Measurements from ENCODE around the gene INO80.

The INO80 gene

DNA sequence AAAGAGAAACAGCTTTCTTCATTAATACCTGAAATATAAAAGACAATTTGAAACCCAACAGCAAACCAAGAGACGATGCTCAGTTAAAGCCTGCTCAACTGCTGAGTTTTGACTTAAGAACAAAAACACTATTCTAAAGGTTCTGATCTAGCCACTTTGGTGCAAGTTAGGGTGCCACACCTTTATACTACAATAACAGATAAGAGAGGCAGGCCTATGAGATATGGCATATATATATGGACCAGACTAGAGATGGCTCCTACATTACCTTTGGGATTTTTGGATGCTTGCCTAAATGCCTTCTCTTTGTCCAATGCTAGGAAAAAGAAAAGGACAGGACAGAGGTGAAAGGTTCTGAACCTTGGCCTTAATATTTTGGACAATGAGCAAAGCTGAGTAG is 68.6 kb downstream of the INO80 start:
- H3K27me3 ChIP-seq (ENCODE audit: insufficient read depth, low read length), result no peaks in the 10 kb centered on the region
- H3K4me3 ChIP-seq (ENCODE audit: low read depth, low read length), result no peak overlapping the region
- H3K79me2 ChIP-seq (ENCODE audit: control insufficient read depth, insufficient read depth, low read length, unreplicated experiment), result no peaks in the 10 kb centered on the region
- peaks cover 29% of the 10 kb centered on the region for H3K36me3 ChIP-seq (ENCODE audit: insufficient read depth, low read length)
- H3K4me1 ChIP-seq (ENCODE audit: control insufficient read depth, insufficient read depth, low read length, unreplicated experiment), result peaks cover 11% of the 10 kb centered on the region
- H2AFZ ChIP-seq (ENCODE audit: low read length, unreplicated experiment), result no peak overlapping the region
- no peak overlapping the region for H3K27ac ChIP-seq (ENCODE audit: low read depth, low read length)

DNA sequence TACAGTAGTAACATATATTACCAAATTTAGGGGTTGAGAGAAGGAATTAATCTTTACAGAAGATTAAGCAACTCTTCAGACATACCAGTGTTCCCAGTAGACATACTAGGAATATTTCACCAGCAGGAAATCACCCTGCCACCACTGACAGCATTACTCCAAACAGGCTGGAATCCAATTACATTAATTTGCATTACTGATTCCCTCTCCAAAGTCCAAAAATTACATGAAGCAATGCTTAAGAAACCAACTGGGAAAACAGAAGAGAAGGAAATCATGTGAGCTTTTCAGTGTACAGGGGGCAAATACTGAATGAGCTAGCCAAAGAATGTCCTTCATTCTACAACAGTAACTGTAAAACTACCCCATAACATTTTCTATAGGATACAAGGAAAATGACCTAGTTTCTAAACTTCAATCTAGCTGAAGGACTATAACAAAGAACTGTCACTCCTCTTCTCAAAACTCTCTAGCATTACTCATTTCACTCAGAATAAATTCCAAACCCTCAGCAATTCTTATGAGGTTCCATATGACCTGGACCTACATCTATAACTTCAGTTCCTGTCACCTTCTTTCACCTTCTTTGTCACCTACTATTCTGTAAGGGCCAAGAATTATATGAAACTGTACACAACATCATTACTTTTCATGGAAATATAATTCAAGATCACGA is 72.7 kb downstream of the INO80 start:
- Histone ChIP-seq H3K27me3 (ENCODE audit: insufficient read depth, low read length) (no peaks in the 10 kb centered on the region), H3K36me3 (ENCODE audit: insufficient read depth, low read length) (peaks cover 13% of the 10 kb centered on the region; the same call in 1 of the 2 replicates), H2AFZ (ENCODE audit: low read length, unreplicated experiment) (no peak overlapping the region)

GRCh38 chr15:41042851-41043250 is 73.2 kb downstream of the INO80 start:
- Histone ChIP-seq H3K27ac (ENCODE audit: low read depth, low read length) (peak overlapping the region; percentile 45; the same call in 1 of the 2 replicates), H3K4me3 (ENCODE audit: low read depth, low read length) (no peak overlapping the region), H3K36me3 (ENCODE audit: insufficient read depth, low read length) (peaks cover 8% of the 10 kb centered on the region; the same call in 1 of the 2 replicates), H2AFZ (ENCODE audit: low read length, unreplicated experiment) (no peak overlapping the region), H3K79me2 (ENCODE audit: control insufficient read depth, insufficient read depth, low read length, unreplicated experiment) (no peaks in the 10 kb centered on the region), H3K4me1 (ENCODE audit: control insufficient read depth, insufficient read depth, low read length, unreplicated experiment) (peaks cover 11% of the 10 kb centered on the region), H3K27me3 (ENCODE audit: insufficient read depth, low read length) (no peaks in the 10 kb centered on the region)

More for the DNA sequence above, 72.7 kb downstream of the INO80 start:
- no peaks in the 10 kb centered on the region for H3K79me2 ChIP-seq (ENCODE audit: control insufficient read depth, insufficient read depth, low read length, unreplicated experiment)
- peak overlapping the region; percentile 45 for H3K27ac ChIP-seq (ENCODE audit: low read depth, low read length)
- H3K4me1 ChIP-seq (ENCODE audit: control insufficient read depth, insufficient read depth, low read length, unreplicated experiment), result peaks cover 11% of the 10 kb centered on the region
- H3K4me3 ChIP-seq (ENCODE audit: low read depth, low read length), result no peak overlapping the region

GRCh38 chr15:41039121-41039520 is 77.0 kb downstream of the INO80 start:
- Histone ChIP-seq H3K27me3 (ENCODE audit: insufficient read depth, low read length) (no peaks in the 10 kb centered on the region), H3K79me2 (ENCODE audit: control insufficient read depth, insufficient read depth, low read length, unreplicated experiment) (no peaks in the 10 kb centered on the region), H3K27ac (ENCODE audit: low read depth, low read length) (no peak overlapping the region), H2AFZ (ENCODE audit: low read length, unreplicated experiment) (no peak overlapping the region), H3K4me1 (ENCODE audit: control insufficient read depth, insufficient read depth, low read length, unreplicated experiment) (peaks cover 11% of the 10 kb centered on the region), H3K36me3 (ENCODE audit: insufficient read depth, low read length) (peaks cover 8% of the 10 kb centered on the region; the same call in 1 of the 2 replicates), H3K4me3 (ENCODE audit: low read depth, low read length) (no peak overlapping the region)

DNA sequence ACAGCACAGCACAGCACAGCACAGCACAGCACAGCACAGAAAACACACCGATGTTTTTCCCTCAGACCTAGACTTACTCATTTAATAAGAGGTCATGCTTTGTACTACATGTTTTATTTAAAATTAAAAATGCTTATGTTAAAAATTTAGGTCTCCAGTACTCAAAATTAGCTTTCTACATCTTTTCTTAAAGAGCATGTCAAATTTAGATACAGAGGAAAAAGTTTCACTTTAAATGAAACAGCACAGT is 84.1 kb downstream of the INO80 start:
- H3K36me3 ChIP-seq (ENCODE audit: insufficient read depth, low read length), result peaks cover 8% of the 10 kb centered on the region; the same call in 1 of the 2 replicates
- H3K4me3 ChIP-seq (ENCODE audit: low read depth, low read length), result no peak overlapping the region
- no peak overlapping the region for H3K27ac ChIP-seq (ENCODE audit: low read depth, low read length)
- no peaks in the 10 kb centered on the region for H3K4me1 ChIP-seq (ENCODE audit: control insufficient read depth, insufficient read depth, low read length, unreplicated experiment)
- no peaks in the 10 kb centered on the region for H3K79me2 ChIP-seq (ENCODE audit: control insufficient read depth, insufficient read depth, low read length, unreplicated experiment)
- H3K27me3 ChIP-seq (ENCODE audit: insufficient read depth, low read length), result no peaks in the 10 kb centered on the region
- no peak overlapping the region for H2AFZ ChIP-seq (ENCODE audit: low read length, unreplicated experiment)

DNA sequence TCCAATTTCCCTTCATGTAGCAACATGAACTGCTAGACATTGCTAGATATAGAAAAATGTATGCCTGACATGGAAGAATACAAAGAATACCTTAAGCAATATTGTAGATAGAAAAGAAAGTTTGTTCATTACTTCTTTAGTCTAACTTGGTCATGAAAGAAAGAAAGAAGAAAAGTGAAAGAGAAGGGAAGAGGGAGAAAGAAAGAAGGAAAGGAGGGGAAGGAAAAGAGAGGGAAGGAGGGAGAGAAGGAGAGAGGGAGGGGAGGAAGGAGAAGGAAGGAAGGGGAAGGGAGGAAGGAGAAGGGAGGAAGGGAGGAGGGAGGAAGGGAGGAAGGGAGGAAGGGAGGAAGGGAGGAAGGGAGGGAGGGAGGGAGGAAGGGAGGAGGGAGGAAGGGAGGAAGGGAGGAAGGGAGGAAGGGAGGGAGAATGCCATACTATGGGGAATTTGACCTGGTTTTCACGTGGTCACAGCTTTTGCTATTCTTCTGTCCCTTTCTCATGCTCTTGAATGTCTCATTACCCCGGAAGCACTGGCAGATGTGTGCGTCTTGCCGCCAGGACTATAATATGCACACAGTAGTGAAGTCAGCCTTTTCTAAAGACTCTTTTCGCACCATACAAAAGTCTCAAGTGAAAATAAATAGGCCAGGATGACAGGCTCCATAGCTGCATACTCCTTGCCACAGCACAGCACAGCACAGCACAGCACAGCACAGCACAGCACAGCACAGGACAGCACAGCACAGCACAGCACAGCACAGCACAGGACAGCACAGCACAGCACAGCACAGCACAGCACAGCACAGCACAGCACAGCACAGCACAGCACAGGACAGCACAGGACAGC is 84.6 kb downstream of the INO80 start:
- Histone ChIP-seq H3K36me3 (ENCODE audit: insufficient read depth, low read length) (peaks cover 14% of the 10 kb centered on the region; the same call in 1 of the 2 replicates), H3K79me2 (ENCODE audit: control insufficient read depth, insufficient read depth, low read length, unreplicated experiment) (no peaks in the 10 kb centered on the region), H3K27me3 (ENCODE audit: insufficient read depth, low read length) (no peaks in the 10 kb centered on the region)

GRCh38 chr15:41028853-41029252 is 87.2 kb downstream of the INO80 start:
- no peaks in the 10 kb centered on the region for H3K27me3 ChIP-seq (ENCODE audit: insufficient read depth, low read length)
- peaks cover 10% of the 10 kb centered on the region; the same call in 1 of the 2 replicates for H3K36me3 ChIP-seq (ENCODE audit: insufficient read depth, low read length)
- H3K27ac ChIP-seq (ENCODE audit: low read depth, low read length), result no peak overlapping the region
- no peaks in the 10 kb centered on the region for H3K79me2 ChIP-seq (ENCODE audit: control insufficient read depth, insufficient read depth, low read length, unreplicated experiment)
- H3K4me3 ChIP-seq (ENCODE audit: low read depth, low read length), result no peak overlapping the region
- no peak overlapping the region for H2AFZ ChIP-seq (ENCODE audit: low read length, unreplicated experiment)
- H3K4me1 ChIP-seq (ENCODE audit: control insufficient read depth, insufficient read depth, low read length, unreplicated experiment), result peaks cover 14% of the 10 kb centered on the region

More for the DNA sequence above, 84.6 kb downstream of the INO80 start:
- Histone ChIP-seq H3K4me3 (ENCODE audit: low read depth, low read length) (no peak overlapping the region), H2AFZ (ENCODE audit: low read length, unreplicated experiment) (no peak overlapping the region), H3K4me1 (ENCODE audit: control insufficient read depth, insufficient read depth, low read length, unreplicated experiment) (no peaks in the 10 kb centered on the region), H3K27ac (ENCODE audit: low read depth, low read length) (no peak overlapping the region)

- H2AFZ ChIP-seq (ENCODE audit: low read length, unreplicated experiment), result no peak overlapping the region
- no peaks in the 10 kb centered on the region for H3K79me2 ChIP-seq (ENCODE audit: control insufficient read depth, insufficient read depth, low read length, unreplicated experiment)
- peaks cover 15% of the 10 kb centered on the region for H3K4me1 ChIP-seq (ENCODE audit: control insufficient read depth, insufficient read depth, low read length, unreplicated experiment)
- H3K27me3 ChIP-seq (ENCODE audit: insufficient read depth, low read length), result no peaks in the 10 kb centered on the region
- H3K27ac ChIP-seq (ENCODE audit: low read depth, low read length), result no peak overlapping the region
- H3K4me3 ChIP-seq (ENCODE audit: low read depth, low read length), result no peak overlapping the region
- peaks cover 17% of the 10 kb centered on the region for H3K36me3 ChIP-seq (ENCODE audit: insufficient read depth, low read length)
Observed at GRCh38 chr15:41025393-41025792, 90.7 kb downstream of the INO80 start.

DNA sequence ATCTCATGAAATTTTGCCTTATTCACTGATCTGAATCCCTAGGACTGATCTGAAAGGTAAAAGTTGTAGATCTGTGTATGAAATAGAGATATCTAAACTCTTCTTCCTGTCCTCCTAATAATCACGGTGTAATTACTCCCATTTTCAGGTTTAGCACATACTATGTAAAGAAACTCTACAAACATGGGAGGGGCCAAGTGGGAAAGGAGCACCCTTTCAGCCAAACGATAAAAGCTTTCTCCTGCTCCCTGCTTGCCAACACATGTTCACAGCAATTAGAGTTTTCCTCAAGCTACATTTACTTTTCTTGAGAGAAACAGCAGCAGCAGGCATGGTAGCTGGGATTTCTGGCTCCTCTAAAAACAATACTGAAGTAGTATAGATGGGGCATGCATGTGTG is 91.2 kb downstream of the INO80 start:
- peak overlapping the region; percentile 72 for H3K27ac ChIP-seq (ENCODE audit: low read depth, low read length)
- H3K36me3 ChIP-seq (ENCODE audit: insufficient read depth, low read length), result peaks cover 19% of the 10 kb centered on the region
- H3K4me3 ChIP-seq (ENCODE audit: low read depth, low read length), result no peak overlapping the region
- no peaks in the 10 kb centered on the region for H3K27me3 ChIP-seq (ENCODE audit: insufficient read depth, low read length)
- H2AFZ ChIP-seq (ENCODE audit: low read length, unreplicated experiment), result no peak overlapping the region
- peaks cover 15% of the 10 kb centered on the region for H3K4me1 ChIP-seq (ENCODE audit: control insufficient read depth, insufficient read depth, low read length, unreplicated experiment)
- no peaks in the 10 kb centered on the region for H3K79me2 ChIP-seq (ENCODE audit: control insufficient read depth, insufficient read depth, low read length, unreplicated experiment)

- Histone ChIP-seq H2AFZ (ENCODE audit: low read length, unreplicated experiment) (no peak overlapping the region), H3K27ac (ENCODE audit: low read depth, low read length) (peak overlapping the region; percentile 72), H3K4me3 (ENCODE audit: low read depth, low read length) (peak overlapping the region; percentile 8; the same call in 1 of the 2 replicates), H3K27me3 (ENCODE audit: insufficient read depth, low read length) (no peaks in the 10 kb centered on the region), H3K4me1 (ENCODE audit: control insufficient read depth, insufficient read depth, low read length, unreplicated experiment) (peaks cover 15% of the 10 kb centered on the region), H3K79me2 (ENCODE audit: control insufficient read depth, insufficient read depth, low read length, unreplicated experiment) (no peaks in the 10 kb centered on the region), H3K36me3 (ENCODE audit: insufficient read depth, low read length) (peaks cover 19% of the 10 kb centered on the region)
Observed at GRCh38 chr15:41024131-41024530, 91.9 kb downstream of the INO80 start.
